GM12864 (cell line): ENCODE data around the gene CEP72.

Source experiments
- DNase-seq: peaks from one replicate; pipeline ENCODE4 v3.0.0-alpha.2; 2011; ENCODE audit warnings: low read depth
- H3K4me3 ChIP-seq: 2 replicates; pipeline ENCODE4 v1.5.1; 2011; ENCODE audit warnings: mild to moderate bottlenecking, low read depth, low read length, control low read depth
- TF ChIP-seq, protein P1 (sequence below): IDR thresholded peaks from 2 replicates; pipeline ENCODE4 v1.5.1; 2011; ENCODE audit warnings: low read depth, mild to moderate bottlenecking, moderate library complexity, low read length, control low read depth, inconsistent platforms; ENCODE audit errors: missing control alignments

Gene CEP72

GRCh38 chr5:658103-658502, 46.0 kb downstream of the CEP72 start:
- no peak for DNase-seq
- no peak overlapping the region for H3K4me3 ChIP-seq
- TF ChIP-seq, protein P1, sequence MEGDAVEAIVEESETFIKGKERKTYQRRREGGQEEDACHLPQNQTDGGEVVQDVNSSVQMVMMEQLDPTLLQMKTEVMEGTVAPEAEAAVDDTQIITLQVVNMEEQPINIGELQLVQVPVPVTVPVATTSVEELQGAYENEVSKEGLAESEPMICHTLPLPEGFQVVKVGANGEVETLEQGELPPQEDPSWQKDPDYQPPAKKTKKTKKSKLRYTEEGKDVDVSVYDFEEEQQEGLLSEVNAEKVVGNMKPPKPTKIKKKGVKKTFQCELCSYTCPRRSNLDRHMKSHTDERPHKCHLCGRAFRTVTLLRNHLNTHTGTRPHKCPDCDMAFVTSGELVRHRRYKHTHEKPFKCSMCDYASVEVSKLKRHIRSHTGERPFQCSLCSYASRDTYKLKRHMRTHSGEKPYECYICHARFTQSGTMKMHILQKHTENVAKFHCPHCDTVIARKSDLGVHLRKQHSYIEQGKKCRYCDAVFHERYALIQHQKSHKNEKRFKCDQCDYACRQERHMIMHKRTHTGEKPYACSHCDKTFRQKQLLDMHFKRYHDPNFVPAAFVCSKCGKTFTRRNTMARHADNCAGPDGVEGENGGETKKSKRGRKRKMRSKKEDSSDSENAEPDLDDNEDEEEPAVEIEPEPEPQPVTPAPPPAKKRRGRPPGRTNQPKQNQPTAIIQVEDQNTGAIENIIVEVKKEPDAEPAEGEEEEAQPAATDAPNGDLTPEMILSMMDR: no peak

- no peak overlapping the region for H3K4me3 ChIP-seq
- no peak for DNase-seq
- TF ChIP-seq, protein P1: no peak
These were observed 47.5 kb downstream of the CEP72 start for GRCh38 chr5:659496-660263.

DNA sequence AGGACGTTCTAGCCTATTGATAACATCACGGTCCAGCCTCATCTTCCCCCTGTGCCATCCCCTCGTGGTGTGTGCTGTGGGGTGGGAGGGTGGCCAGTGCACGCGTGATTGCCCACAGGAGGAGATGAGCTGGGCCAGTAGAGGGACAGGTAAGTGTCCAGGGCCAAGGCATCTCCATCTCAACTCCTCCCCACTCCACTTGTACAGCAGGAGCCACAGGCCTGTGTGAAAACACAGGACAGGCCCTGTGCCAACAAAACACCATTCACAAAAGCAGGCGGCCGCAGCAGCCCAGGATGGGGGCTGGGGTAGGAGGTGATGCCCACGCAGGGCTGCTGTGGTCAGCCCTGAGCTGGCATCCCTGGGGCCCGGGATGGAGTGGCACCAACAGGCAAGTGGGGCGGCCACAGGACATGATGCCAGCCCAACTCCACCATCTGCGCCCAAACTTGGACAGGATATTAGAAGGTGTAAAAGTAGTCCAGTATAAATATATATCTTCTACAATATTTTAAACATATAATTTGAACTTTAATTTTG, 48.4 kb downstream of the CEP72 start:
- DNase-seq: no peak
- no peak overlapping the region for H3K4me3 ChIP-seq
- TF ChIP-seq, protein P1: no peak

- no peak for DNase-seq
- TF ChIP-seq, protein P1: no peak
- H3K4me3 ChIP-seq: no peak overlapping the region
These were observed 50.0 kb downstream of the CEP72 start for GRCh38 chr5:661891-662750.

DNA sequence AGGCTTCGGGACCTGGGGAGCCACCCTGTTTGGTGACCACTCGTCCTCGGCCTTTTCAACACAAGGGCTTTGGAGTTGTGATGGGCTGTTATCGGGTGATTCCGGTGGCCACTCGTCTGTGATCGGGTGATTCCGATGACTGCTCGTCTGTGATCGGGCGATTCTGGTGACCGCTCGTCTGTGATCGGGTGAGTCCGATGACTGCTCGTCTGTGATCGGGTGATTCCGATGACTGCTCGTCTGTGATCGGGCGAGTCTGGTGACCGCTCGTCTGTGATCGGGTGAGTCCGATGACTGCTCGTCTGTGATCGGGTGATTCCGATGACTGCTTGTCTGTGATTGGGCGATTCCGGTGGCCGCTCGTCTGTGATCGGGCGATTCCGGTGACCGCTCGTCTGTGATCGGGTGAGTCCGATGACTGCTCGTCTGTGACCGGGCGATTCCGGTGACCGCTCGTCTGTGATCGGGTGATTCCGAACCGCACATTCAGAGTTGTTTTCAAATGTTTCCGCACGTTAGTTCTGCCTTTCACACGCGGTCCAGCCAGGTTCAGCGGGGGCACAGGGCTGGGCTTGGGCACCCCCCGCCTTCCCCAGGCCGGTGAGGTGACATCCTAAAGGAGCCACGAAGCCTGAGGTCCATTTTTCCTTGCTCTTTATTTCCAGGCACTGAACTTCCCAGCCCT, 50.8 kb downstream of the CEP72 start:
- no peak for DNase-seq
- TF ChIP-seq, protein P1: no peak
- H3K4me3 ChIP-seq: no peak overlapping the region

DNA sequence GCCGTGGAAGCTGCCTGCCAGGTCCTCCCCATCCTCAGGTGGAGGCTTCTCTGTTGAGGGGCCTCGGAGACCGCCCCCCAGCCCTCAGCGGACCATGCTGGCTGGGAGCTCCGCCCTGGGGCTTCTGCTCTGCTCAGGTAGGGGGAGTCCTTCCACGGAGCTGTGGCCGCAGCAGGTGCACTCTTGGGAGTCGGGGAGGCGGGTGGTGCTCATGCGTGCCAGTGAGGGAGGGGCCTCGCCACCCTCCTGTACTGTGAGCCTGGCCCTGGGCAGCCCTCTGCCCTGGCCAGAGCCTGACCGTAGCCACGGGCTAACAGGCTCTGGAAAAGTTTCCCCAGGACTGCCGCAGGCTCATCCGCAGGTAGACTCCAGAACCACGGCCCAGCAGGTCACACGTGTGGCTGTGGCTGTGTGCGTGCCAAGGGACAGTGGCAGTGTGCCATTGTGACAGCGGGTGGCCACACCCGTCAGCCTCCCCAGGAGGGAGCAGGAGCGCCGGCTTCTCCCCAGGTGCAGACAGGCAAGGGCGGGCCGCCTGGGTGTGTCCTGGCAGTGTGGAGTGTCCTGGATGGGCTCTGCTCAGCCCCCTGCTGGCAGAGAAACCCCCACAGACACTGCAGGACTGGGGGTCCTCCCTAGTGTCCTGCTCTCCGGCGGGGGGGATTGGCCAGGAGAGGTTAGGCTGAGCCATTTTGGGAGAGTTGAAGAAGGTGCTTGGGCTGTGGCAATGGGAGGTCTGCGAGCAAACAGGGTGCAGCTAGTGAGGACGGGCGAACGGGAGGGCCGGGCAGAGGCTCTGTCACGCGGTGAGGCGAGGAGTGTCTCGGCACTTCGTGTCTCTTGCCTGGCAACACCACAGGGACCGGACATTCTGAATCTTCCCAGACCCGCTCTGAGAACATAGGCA, 51.5 kb downstream of the CEP72 start:
- DNase-seq: no peak
- H3K4me3 ChIP-seq: no peak overlapping the region

More for the DNA sequence above, 51.5 kb downstream of the CEP72 start:
- TF ChIP-seq, protein P1: no peak
